ENCODE data around the gene ZBTB33. TPM values are rescaled to one million over a fixed set of nuclear protein-coding genes. Genes with fewer than 3 reads are reported as not detected.

ZBTB33 gene
- polyA plus RNA-seq, 12 donors, result 13.9 to 22.8 (median 18.3) TPM; not detected in 1

DNA sequence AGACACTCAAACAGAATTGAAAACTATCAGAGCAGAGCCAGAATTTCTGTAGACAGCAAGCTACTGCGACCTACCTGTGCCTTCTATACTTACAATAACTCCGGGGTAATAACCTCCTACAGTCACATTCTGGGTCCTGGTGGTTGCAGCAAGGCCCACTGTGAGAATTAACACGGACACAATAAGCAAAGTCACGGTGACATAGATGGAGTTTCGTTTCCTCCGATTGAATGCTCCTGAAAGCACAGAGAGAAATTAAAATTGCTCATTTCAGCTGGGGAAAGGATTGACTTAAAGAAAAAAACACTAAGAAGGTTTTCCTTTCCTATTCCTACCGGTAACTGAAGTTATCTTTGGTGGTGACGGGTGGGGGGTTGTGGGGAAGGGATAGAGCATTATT is 53.6 kb downstream of the ZBTB33 start:
- no peak for DNase-seq

DNA sequence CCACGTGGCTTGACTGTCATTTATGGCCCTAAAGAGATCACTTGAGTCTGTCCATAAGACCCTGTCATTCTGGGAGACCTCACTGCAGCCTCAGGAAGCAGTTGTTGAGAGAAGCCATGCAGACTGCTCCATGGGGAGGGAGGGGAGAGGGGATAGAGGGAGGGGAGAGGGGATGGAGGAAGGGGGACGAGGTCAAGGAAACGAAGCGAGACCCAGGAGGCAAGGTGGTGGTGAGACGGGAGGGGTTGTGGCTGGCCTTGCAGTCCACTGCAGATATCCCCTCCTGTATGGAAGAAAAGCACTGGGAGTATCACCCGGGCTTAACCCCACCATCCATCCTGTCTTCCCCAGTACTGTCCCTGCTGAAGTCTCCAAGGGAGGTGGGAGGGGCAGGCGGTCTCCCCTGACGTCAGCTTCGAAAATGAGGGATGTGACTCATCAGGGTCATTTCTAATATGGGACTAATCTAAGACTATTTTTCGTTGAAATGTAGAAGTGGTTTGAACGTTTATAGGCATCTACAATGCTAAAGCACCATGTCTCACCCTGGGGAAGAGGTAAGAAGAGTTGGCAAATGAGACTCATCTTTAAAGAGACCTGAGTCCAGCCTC is 55.0 kb downstream of the ZBTB33 start:
- DNase-seq, result no peak

DNA sequence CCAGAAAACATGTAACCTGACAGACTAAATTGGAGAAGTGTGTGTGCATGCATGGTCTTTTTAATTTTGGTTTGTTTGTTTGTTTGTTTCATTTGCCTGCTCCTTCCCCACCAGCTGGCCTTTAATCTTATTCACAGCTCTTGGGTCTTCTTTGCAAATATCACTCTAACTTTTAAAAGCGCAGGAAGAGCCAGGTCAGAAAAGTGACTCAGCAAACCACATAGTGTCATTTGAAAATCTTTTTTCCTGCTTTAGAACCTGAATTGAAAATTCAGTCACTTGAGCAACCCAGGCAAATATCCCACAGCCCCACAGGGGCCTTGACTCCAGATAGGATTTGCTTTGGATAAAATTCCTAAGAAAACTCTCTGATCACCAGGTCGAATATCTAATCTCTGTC is 56.0 kb downstream of the ZBTB33 start:
- DNase-seq, result no peak

Other genes starting within 250 kb of the ZBTB33 start
- under 1 TPM in 3 of 12 donors, not detected in 9; 0.08 to 0.09 (median 0.08) TPM for gene RHOXF2B, start 173.1 kb upstream of the ZBTB33 start, polyA plus RNA-seq (ENCODE audit: insufficient read length in 12 of 12)
- gene RHOXF1, start 134.9 kb upstream of the ZBTB33 start, polyA plus RNA-seq (ENCODE audit: insufficient read length in 12 of 12), result under 1 TPM in 3 of 12 donors, not detected in 9; 0.59 to 0.89 (median 0.80) TPM
- under 1 TPM in 2 of 12 donors, not detected in 10; 0.05 to 0.07 TPM for gene RHOXF2, start 92.2 kb upstream of the ZBTB33 start, polyA plus RNA-seq (ENCODE audit: insufficient read length in 12 of 12)
- gene TMEM255A, start 60.6 kb downstream of the ZBTB33 start, polyA plus RNA-seq (ENCODE audit: insufficient read length in 12 of 12), result 10 to 100 TPM in 9 of 12 donors, 1 to 10 TPM in 2, not detected in 1; 6.7 to 22.3 (median 12.1) TPM
- 100 to 1,000 TPM in 11 of 12 donors, not detected in 1; 108 to 436 (median 313) TPM for gene ATP1B4, start 111.3 kb downstream of the ZBTB33 start, polyA plus RNA-seq (ENCODE audit: insufficient read length in 12 of 12)
- 100 to 1,000 TPM in 10 of 12 donors, 10 to 100 TPM in 1, not detected in 1; 77.7 to 171 (median 147) TPM for gene LAMP2, start 218.5 kb downstream of the ZBTB33 start, polyA plus RNA-seq (ENCODE audit: insufficient read length in 12 of 12)

Data from muscle of arm (tissue), 12 donors.